Endothelial cell of hepatic sinusoid (primary cell): ENCODE results near the gene CCNT1.
"Not testable (repeated sequence)": the region's sequence is repeated elsewhere in the genome, so short reads cannot be mapped to it uniquely, and the experiment has no call there.

Experiments
- in situ Hi-C: cut with HindIII; loops from 2 replicates; pipeline ENCODE4 v1.10.0; 2017; ENCODE audit warnings: low sequenced_read_pairs

The CCNT1 gene

GRCh38 chr12:48641752-48642555 is 74.6 kb downstream of the CCNT1 start:
- in situ Hi-C loops, result not testable (repeated sequence)

- in situ Hi-C loops, result no loop called here
These were observed 75.7 kb downstream of the CCNT1 start for GRCh38 chr12:48640854-48641253.

DNA sequence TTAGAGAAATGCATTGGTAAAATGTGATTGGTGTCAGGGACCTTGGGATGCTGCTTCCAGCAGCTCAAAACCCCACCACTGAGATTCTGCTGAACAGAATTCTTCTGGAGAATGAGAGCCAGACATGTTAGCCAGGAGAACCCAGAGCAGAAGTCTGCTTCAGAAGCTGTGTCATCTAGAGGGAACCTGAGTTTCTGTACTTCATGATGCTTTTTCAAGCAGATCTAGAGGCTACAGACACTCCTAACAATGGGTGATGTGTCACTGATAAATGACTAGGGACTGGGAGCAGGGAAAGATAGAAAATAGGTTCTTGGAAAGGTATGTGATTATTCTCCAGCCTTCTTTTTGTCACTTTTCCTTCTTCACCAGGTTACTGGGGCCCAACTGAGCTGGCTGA is 76.1 kb downstream of the CCNT1 start:
- in situ Hi-C loops, result no loop called here
